CD4-positive, alpha-beta T cell treated with Interleukin-21 for 1 hour (primary cell): ENCODE measurements around the gene NOL6.
"Not testable (repeated sequence)": the region's sequence is repeated elsewhere in the genome, so short reads cannot be mapped to it uniquely, and the experiment has no call there.

Source experiments
- DNase-seq: peaks from one replicate; pipeline ENCODE4 v3.0.0-alpha.2; 2020

NOL6 gene

GRCh38 chr9:33472171-33472880 is 1.4 kb downstream of the NOL6 start:
- no peak for DNase-seq

DNA sequence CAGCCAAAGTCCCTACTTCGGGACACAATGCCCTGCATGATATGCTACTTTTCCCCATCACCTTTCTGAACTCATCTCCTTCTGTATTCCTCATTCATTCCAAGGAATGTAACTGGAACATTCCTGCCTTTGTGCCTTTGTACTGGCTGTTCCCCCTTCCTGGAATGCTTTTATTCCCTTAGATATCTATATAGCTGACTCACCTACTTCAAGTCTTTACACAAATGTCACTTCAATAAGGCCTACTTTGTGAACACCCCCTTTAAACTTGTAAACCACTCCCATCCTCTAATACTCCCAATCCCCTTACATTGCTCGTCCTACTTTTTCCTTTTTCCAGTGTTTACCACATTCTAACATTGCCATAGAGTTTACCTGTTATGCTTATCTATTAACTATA is 2.4 kb downstream of the NOL6 start:
- DNase-seq: no peak

DNA sequence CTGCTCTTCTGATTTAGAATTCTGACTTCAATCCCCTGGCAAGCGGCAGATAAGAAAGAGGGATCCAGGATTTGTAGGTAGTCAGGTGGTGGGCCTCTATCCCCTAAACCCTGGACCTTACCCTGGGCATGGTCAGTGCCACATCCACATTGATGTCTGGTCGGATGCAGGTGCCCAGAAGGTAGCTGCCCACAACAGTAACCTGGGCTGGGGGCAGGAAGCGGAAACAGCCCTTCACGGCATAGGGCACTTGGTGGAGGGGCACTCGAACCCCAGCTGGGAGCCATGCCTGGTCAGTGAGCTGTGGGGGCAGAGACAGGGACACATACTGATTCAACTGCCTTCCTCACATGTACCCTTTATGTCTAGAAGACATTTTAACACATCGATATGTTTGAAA is 3.8 kb downstream of the NOL6 start:
- no peak for DNase-seq

GRCh38 chr9:33468797-33469621 is 4.7 kb downstream of the NOL6 start:
- no peak for DNase-seq

DNA sequence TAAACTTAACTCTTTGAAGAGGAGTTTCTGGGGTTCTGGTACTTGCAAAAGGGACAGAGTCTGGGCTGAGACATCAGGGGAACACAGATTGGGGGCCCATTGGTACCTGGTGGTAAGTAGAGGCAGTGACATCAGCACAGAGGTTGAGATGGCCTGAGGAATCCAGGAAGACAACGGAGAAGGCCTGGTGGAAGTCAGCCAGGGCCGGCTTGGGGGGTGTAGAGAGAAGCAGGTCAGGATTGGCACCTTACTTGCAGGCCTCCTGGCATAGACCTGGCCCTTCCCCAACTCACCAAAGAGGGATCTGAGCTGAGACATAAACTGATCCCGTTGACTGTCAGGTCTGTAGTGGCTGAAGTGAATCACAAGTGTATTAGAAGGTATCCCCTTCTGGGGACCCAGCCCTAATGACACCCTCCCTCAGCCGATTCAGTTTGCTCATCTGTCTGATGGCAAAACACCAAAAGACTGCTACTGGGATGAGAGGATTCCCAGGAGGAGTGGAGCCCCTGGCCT is 5.5 kb downstream of the NOL6 start:
- no peak for DNase-seq

- DNase-seq: no peak
Observed at GRCh38 chr9:33467526-33467925, 6.2 kb downstream of the NOL6 start.

- peak; percentile 75 for DNase-seq
Observed at GRCh38 chr9:33466565-33467495, 6.9 kb downstream of the NOL6 start.

GRCh38 chr9:33465596-33466564 is 7.8 kb downstream of the NOL6 start:
- no peak for DNase-seq

DNA sequence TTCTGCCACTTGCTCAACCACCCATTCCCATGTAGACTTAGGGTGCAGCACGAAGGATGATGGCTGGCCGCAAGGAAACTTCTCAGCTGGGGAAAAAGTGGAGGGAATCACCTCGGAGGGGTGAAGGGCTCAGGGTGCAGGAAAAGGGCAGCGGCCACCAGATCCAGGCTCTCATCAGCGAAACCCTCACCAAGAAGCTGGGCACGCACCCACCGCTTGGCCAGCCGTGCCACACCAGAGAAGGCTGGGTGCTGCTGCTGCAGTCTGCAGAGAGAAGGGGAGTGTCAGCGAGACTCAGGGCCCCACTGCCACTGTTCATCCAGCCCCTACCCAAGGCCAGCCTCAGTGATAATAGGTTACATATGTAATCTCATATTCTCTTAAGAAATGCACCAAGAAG is 8.6 kb downstream of the NOL6 start:
- DNase-seq: no peak

GRCh38 chr9:33464045-33464636 is 9.6 kb downstream of the NOL6 start:
- no peak for DNase-seq

GRCh38 chr9:33463151-33463550 is 10.6 kb downstream of the NOL6 start:
- no peak for DNase-seq

- no peak for DNase-seq
Observed at GRCh38 chr9:33461492-33461891, 12.2 kb downstream of the NOL6 start.

DNA sequence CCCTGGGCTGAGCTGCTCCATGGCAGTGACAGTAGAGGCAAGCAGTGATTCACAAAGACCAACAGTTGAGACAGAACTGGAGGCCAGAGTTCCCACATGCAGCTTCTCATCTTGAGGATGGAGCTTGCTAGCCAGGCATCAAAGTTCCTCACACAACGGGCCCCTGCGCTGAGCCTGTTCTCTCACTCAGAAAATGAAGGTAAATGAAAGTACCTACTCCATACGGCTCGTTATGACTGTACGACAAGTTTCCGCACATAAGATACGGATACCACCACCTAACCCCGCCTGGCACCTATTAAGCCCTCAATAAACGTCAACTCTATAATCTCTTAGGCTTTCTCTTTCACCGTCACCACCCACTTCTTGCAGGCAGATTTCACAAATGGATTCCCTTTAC is 12.9 kb downstream of the NOL6 start:
- no peak for DNase-seq

GRCh38 chr9:33459115-33459514 is 14.6 kb downstream of the NOL6 start:
- no peak for DNase-seq

- peak; percentile 76 for DNase-seq
Observed at GRCh38 chr9:33458444-33458843, 15.3 kb downstream of the NOL6 start.

- DNase-seq: peak; percentile 41
Observed at GRCh38 chr9:33455945-33456344, 17.8 kb downstream of the NOL6 start.

- not testable (repeated sequence) for DNase-seq
Observed at GRCh38 chr9:33455456-33455855, 18.3 kb downstream of the NOL6 start.

GRCh38 chr9:33454661-33455026 is 19.1 kb downstream of the NOL6 start:
- DNase-seq: not testable (repeated sequence)

GRCh38 chr9:33453999-33454660 is 19.6 kb downstream of the NOL6 start:
- DNase-seq: peak; percentile 19

- DNase-seq: no peak
Observed at GRCh38 chr9:33453286-33453860, 20.4 kb downstream of the NOL6 start.
